ENCODE results near the gene CDCA3.
"Not testable (repeated sequence)": the region's sequence is repeated elsewhere in the genome, so short reads cannot be mapped to it uniquely, and the experiment has no call there.

Gene CDCA3

DNA sequence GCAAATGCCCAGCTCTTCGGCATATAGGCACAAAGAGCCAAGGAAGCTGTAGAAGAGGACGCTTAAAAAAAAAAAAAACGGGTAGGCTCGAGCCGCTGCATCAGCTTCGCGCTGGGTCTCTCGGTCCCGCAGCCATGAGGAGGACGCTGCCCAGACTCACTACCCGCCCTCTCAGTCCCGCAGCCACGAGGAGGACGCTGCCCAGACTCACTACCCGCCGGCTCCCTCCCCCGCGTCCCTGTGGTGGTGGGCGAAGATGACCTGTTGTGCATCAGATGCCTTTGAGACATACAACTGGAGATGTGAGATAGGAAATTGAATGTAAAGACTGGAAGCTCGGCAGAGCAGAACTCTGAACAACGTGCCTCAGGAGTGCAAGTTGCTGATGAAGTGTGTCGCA is 33.5 kb upstream of the CDCA3 start:
- ChIA-PET POLR2A (interaction anchor here (1.1 to 1.3 kb wide), 2 partner anchors 11 to 60 kb away, joined by 3 to 4 read pairs; partner anchors contain the start of genes C12orf57, RNU7-1 and SPSB2), CTCF (interaction anchor here (6.6 kb wide), 1 partner anchor 14 kb away, joined by 88 read pairs; the partner anchor contains the start of genes SPSB2 and TPI1)
- TF ChIP-seq, protein P1, sequence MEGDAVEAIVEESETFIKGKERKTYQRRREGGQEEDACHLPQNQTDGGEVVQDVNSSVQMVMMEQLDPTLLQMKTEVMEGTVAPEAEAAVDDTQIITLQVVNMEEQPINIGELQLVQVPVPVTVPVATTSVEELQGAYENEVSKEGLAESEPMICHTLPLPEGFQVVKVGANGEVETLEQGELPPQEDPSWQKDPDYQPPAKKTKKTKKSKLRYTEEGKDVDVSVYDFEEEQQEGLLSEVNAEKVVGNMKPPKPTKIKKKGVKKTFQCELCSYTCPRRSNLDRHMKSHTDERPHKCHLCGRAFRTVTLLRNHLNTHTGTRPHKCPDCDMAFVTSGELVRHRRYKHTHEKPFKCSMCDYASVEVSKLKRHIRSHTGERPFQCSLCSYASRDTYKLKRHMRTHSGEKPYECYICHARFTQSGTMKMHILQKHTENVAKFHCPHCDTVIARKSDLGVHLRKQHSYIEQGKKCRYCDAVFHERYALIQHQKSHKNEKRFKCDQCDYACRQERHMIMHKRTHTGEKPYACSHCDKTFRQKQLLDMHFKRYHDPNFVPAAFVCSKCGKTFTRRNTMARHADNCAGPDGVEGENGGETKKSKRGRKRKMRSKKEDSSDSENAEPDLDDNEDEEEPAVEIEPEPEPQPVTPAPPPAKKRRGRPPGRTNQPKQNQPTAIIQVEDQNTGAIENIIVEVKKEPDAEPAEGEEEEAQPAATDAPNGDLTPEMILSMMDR (IDR thresholded peaks at IDR 0.05; ENCODE audit: insufficient read depth, low read length, missing control alignments), result no peak
- H3K4me3 ChIP-seq (ENCODE audit: low read depth, low read length), result no peak overlapping the region
- DNase-seq (ENCODE audit: low read depth, low spot score), result no peak

DNA sequence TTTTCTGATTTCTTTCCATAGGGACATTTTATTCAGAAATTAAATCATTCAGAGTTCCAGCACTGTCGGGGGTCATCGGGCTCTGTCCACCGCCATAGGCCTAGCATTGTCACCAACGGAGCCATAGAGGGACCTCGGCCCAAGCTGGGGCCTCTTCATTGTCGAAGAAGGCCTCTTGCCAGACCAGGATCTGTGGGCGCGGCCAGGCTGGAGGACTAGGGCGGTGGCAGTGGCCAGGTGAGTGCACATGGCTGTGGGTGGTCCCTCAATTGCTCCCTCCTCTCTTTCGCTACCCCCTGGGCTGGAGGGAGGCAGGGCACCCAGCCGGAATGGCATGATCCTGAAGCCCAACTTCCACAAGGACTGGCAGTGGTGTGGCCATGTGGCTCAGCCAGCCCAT is 32.6 kb upstream of the CDCA3 start:
- CTCF ChIA-PET, result interaction anchor here (3.6 to 6.6 kb wide), 2 partner anchors 8 to 13 kb away, joined by 32 to 88 read pairs; partner anchors contain the start of genes SPSB2 and TPI1
- no peak overlapping the region for H3K4me3 ChIP-seq (ENCODE audit: low read depth, low read length)
- TF ChIP-seq, protein P1 (IDR thresholded peaks at IDR 0.05; ENCODE audit: insufficient read depth, low read length, missing control alignments), result no peak
- no peak for DNase-seq (ENCODE audit: low read depth, low spot score)
- POLR2A ChIA-PET, result no interaction called here

DNA sequence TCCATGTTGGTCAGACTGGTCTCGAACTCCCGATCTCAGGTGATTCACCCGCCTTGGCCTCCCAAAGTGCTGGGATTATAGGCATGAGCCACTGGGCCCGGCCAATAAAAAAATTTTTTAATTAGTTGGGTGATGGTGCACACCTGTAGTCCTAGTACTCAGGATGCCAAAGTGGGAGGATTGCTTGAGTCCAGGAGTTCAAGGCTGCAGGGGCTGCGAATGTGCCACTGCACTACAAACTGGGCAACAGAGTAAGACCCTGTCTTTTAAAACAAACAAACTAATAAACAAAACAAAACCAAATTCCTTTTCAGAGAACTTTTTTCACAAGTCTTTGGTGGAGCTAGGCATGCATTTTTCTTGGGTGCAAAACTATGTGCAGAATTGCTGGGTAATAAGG is 32.2 kb upstream of the CDCA3 start:
- no peak overlapping the region for H3K4me3 ChIP-seq (ENCODE audit: low read depth, low read length)
- ChIA-PET CTCF (interaction anchor here (3.6 to 6.6 kb wide), 2 partner anchors 8 to 13 kb away, joined by 32 to 88 read pairs; partner anchors contain the start of genes SPSB2 and TPI1), POLR2A (interaction anchor here (2.0 to 2.8 kb wide), 3 partner anchors 8 to 15 kb away, joined by 10 to 11 read pairs (median 11); partner anchors contain the start of genes SPSB2 and TPI1)
- TF ChIP-seq, protein P1 (IDR thresholded peaks at IDR 0.05; ENCODE audit: insufficient read depth, low read length, missing control alignments), result no peak
- DNase-seq (ENCODE audit: low read depth, low spot score), result no peak

DNA sequence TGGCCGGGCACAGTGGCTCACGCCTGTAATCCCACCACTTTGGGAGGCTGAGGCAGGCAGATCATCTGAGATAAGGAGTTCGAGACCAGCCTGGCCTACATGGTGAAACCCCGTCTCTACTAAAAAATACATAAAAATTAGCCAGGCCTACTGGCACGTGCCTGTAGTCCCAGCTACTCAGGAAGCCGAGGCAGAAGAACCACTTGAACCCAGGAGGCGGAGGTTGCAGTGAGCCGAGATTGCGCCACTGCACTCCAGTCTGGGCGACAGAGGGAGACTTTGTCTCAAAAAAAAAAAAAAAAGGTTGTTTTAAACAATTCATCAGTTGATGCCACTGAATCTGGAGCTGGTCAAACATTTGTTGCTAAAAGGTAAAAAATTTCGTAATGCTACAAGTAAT is 28.7 kb upstream of the CDCA3 start:
- ChIA-PET POLR2A (interaction anchor here (0.9 to 1.6 kb wide), 3 partner anchors 11 to 27 kb away, joined by 3 to 4 read pairs (median 3); partner anchors contain the start of genes TPI1 and USP5), CTCF (interaction anchor here (1.0 to 6.6 kb wide), 3 partner anchors 9 to 44 kb away, joined by 4 to 88 read pairs (median 32); partner anchors contain the start of genes SPSB2 and TPI1)
- not testable (repeated sequence) for DNase-seq (ENCODE audit: low read depth, low spot score); H3K4me3 ChIP-seq (ENCODE audit: low read depth, low read length)

DNA sequence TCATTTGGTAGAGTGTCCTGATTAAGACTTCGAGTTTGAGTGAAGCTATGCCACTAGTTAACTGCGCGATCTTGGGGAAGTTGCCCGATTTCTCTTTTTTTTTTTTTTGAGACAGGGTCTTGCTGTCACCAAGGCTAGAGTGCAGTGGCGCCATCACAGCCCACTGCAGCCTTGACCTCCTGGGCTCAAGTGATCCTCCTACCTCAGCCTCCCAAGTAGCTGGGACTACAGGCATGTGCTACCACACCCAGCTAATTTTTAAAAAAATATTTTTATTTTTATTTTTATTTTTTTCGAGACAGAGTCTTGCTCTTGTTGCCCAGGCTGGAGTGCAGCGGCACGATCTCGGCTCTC is 22.9 kb upstream of the CDCA3 start:
- peak overlapping the region; percentile 78 for H3K4me3 ChIP-seq (ENCODE audit: low read depth, low read length)
- not testable (repeated sequence) for DNase-seq (ENCODE audit: low read depth, low spot score)
- POLR2A ChIA-PET, result interaction anchor here (1.0 to 10.2 kb wide), 5 partner anchors 8 to 70 kb away, joined by 3 to 164 read pairs (median 9); partner anchors contain the start of genes C12orf57, CDCA3, ENO2 and RNU7-1
- CTCF ChIA-PET, result interaction anchor here (0.8 to 3.5 kb wide), 4 partner anchors 18 to 64 kb away, joined by 3 to 16 read pairs (median 7); no protein-coding TSS in a partner anchor

DNA sequence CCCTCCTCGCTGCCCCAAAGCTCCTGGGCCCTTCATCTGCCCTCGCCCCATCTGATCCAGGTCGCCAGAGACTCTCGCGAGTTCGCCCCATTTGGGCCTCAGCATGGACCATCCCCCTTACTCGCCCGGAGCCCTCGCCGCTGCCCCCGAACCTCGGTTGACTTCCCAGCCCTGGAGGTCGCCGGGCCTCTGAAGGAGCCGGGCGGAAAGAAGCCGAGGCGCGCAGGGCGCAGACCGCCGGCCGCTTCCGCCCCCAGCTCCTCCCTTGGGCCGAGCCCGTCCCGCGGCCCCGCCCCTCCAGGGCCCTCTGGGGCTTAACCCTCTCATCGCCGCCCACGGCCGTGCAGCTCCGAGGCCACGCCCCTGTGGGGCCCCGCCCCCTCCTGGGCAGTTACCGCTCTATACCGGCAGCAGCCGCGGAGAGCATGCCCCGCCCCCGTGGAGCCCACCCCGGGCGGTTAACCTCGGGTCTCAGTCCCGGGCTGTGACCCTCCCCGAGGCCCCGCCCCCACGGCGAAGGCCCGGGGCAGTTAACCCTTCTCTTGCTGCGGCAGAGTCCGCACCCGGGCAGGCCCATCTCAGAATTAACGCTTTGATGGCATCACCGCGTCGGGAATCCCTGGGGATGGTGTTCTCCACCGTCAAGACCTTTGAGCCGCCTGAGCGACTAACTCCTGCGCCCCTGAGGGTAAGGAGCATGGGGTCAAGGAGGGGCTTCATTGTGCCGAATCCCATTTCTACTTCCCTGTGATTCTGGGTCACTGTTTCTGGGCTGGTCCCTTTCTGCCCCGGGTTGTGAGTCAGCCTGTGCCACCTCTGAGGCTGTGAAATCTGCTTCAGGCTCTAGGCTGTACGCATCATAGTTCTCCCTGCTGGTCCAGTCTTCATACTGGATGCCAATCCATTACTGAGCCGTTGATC is 22.3 kb upstream of the CDCA3 start, which contains the start of gene SPSB2:
Gene SPSB2, minus strand, starts transcription at position 210 of the 921 bp plus-strand sequence. CDS start 402 bp downstream, outside the sequence.
- peak within 1 kb of the TSS; percentile 78 for H3K4me3 ChIP-seq (ENCODE audit: low read depth, low read length)
- TF ChIP-seq, protein P1 (IDR thresholded peaks at IDR 0.05; ENCODE audit: insufficient read depth, low read length, missing control alignments), result no peak
- POLR2A ChIA-PET, result interaction anchor here (0.6 to 10.2 kb wide), 16 partner anchors 9 to 120 kb away, joined by 3 to 164 read pairs (median 4); partner anchors contain the start of genes C12orf57, CDCA3, MLF2 and RNU7-1
- CTCF ChIA-PET, result interaction anchor here (0.6 to 6.3 kb wide), 40 partner anchors 9 to 324 kb away, joined by 3 to 88 read pairs (median 8); partner anchors contain the start of genes C12orf57, CDCA3, COPS7A and ENO2
- no peak for DNase-seq (ENCODE audit: low read depth, low spot score)

All from AG04449 (cell line).